GM19035 (cell line): ENCODE results near the gene ARHGAP8.

Source experiments
- ATAC-seq: cut with Tn5 transposase; IDR thresholded peaks from one replicate; pipeline ENCODE4 v1.9.1; 2021; ENCODE audit not compliant: unreplicated experiment

The ARHGAP8 gene

GRCh38 chr22:44764974-44765373, 12.6 kb downstream of the ARHGAP8 start:
- ATAC-seq = no peak

- ATAC-seq = no peak
Observed at GRCh38 chr22:44765571-44766285, 13.4 kb downstream of the ARHGAP8 start.

GRCh38 chr22:44773082-44773481, 20.7 kb downstream of the ARHGAP8 start:
- ATAC-seq = no peak

- no peak for ATAC-seq
Observed at GRCh38 chr22:44775862-44776261, 23.5 kb downstream of the ARHGAP8 start.

GRCh38 chr22:44776605-44777363, 24.4 kb downstream of the ARHGAP8 start:
- no peak for ATAC-seq

- no peak for ATAC-seq
Observed at GRCh38 chr22:44777364-44777755, 25.0 kb downstream of the ARHGAP8 start.

- ATAC-seq = no peak
Observed at GRCh38 chr22:44780876-44781449, 28.6 kb downstream of the ARHGAP8 start.

GRCh38 chr22:44782363-44782963, 30.1 kb downstream of the ARHGAP8 start:
- no peak for ATAC-seq

- ATAC-seq = no peak
Observed at GRCh38 chr22:44783091-44783490, 30.7 kb downstream of the ARHGAP8 start.

- no peak for ATAC-seq
Observed at GRCh38 chr22:44783581-44783980, 31.2 kb downstream of the ARHGAP8 start.

GRCh38 chr22:44786136-44786535, 33.8 kb downstream of the ARHGAP8 start:
- ATAC-seq = no peak

GRCh38 chr22:44786610-44787009, 34.2 kb downstream of the ARHGAP8 start:
- no peak for ATAC-seq

GRCh38 chr22:44787832-44788231, 35.5 kb downstream of the ARHGAP8 start:
- no peak for ATAC-seq

- no peak for ATAC-seq
Observed at GRCh38 chr22:44793106-44793505, 40.7 kb downstream of the ARHGAP8 start.

- no peak for ATAC-seq
Observed at GRCh38 chr22:44793506-44794172, 41.3 kb downstream of the ARHGAP8 start.

GRCh38 chr22:44795701-44796630, 43.6 kb downstream of the ARHGAP8 start:
- no peak for ATAC-seq

GRCh38 chr22:44797181-44797725, 44.9 kb downstream of the ARHGAP8 start:
- ATAC-seq = no peak

GRCh38 chr22:44799077-44799945, 46.9 kb downstream of the ARHGAP8 start:
- ATAC-seq = no peak
